ENCODE measurements around the gene TPO.

TPO gene

DNA sequence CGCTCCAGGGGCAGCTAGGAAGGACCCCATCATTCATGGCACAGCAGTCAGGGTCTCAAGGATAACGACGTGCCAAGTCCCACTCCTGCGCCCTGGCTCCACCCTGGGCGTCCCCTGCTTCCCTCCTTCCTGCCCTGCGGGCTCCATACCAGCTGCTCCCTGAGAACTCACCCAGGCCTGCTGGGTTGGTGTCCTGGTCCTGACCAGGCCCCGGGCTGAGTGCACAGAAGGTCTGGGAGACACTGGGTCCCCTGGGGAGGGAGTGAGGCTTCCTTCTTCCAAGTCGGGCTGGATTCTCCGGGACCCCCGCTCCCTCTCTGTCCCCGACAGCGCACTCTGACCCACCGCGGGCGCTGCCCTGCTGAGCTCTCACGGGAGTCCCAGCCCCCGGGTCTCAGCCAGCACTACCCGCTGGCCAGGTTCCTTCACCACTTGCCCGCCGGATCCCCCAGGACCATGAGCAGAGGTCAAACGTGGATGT lies 170.8 kb downstream of the TPO start:
- TF ChIP-seq, protein P1, sequence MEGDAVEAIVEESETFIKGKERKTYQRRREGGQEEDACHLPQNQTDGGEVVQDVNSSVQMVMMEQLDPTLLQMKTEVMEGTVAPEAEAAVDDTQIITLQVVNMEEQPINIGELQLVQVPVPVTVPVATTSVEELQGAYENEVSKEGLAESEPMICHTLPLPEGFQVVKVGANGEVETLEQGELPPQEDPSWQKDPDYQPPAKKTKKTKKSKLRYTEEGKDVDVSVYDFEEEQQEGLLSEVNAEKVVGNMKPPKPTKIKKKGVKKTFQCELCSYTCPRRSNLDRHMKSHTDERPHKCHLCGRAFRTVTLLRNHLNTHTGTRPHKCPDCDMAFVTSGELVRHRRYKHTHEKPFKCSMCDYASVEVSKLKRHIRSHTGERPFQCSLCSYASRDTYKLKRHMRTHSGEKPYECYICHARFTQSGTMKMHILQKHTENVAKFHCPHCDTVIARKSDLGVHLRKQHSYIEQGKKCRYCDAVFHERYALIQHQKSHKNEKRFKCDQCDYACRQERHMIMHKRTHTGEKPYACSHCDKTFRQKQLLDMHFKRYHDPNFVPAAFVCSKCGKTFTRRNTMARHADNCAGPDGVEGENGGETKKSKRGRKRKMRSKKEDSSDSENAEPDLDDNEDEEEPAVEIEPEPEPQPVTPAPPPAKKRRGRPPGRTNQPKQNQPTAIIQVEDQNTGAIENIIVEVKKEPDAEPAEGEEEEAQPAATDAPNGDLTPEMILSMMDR (IDR thresholded peaks at IDR 0.05; ENCODE audit: extremely low read depth, missing control alignments): no peak
- no peak for DNase-seq (ENCODE audit: low spot score)

DNA sequence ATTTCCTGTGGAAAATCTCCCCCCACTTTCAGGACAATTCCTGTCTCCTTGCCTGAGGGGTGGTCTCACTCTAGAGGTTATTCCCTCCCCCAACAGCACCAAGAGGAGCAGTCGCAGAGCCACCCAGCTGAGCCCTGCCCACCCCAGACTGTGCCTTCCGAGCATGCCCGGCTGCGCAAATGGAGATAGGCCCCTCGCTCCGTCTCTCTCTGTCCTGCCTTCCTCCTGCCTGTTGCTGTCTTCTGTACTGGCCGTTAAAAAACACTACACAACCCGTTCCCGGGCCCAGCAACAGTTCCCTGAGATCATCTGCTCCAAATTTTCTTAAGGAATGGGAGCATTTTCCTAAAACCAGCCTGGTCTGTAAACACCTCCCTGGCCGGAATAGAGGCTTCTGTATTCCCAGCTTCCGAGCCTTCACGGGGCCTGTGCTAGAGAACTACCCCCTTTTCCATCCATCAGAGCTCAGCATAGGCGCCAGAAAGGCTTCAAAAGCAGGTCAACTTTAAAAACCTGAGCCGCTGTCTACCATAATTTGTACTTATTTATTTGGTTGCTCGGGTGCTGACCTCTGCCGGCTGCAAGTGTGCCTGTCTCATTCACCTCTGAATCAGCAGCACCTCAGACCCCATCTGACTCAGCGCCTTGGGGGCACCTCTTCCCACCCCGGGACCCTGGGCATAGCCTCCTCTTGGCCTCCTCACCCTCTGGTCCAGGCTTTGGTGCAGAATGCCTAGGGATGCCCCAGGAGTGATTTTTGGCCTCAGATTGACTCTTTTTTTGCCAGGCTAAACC lies 171.6 kb downstream of the TPO start:
- TF ChIP-seq, protein P1 (IDR thresholded peaks at IDR 0.05; ENCODE audit: extremely low read depth, missing control alignments): no peak
- no peak for DNase-seq (ENCODE audit: low spot score)

DNA sequence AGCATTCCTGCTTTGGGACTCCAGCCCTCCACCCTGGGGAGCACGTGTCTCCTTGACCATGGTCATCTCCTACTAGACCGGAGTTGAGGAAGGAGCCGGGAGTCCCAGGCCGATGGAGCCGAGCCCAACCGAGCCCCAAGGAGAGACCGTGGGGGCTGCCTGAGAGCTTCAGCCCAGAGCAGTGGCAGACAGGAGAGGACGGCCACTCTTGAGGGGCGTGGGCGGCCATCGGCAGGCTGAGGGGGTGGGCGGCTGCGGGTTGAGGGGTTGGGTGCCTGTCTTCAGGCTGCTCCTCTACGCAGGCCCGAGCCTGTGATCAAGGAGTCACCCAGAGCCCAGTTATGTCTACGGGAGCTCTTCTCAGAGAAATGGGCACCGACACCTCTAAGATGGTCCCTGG lies 172.4 kb downstream of the TPO start:
- DNase-seq (ENCODE audit: low spot score): no peak
- TF ChIP-seq, protein P1 (IDR thresholded peaks at IDR 0.05; ENCODE audit: extremely low read depth, missing control alignments): no peak

DNA sequence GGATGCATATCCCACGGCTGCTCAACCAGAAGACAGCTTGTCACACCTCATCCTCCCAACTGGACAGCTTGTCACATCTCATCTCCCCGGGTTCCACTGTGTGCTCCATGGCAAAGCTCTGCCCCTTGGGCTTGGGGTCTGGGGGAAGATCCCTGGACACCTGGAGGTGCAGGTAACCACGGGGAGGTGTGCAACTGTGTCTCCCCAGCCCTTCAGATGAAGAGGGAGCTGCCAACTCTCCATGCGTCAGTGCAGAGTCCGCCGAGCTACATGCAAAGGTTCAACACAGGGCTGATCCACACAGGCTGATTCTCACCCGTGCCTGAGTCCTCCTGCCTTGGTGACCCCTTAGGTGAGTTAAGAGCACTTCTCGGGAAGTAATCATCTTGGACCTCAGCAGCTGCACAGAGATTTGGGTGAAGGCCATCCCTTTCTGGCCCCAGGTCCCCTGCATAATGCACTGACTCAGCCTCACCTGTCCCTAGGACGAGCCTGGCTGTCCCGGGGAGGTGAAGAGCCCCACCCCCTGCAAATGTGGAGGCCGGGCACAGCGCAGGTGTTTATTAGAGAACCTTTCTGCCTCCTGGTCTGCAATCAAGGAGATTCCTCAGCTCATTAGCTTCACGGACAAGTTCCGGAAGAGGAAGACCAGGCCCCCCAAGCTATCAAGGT lies 173.1 kb downstream of the TPO start:
- no peak for DNase-seq (ENCODE audit: low spot score)
- TF ChIP-seq, protein P1 (IDR thresholded peaks at IDR 0.05; ENCODE audit: extremely low read depth, missing control alignments): no peak

DNA sequence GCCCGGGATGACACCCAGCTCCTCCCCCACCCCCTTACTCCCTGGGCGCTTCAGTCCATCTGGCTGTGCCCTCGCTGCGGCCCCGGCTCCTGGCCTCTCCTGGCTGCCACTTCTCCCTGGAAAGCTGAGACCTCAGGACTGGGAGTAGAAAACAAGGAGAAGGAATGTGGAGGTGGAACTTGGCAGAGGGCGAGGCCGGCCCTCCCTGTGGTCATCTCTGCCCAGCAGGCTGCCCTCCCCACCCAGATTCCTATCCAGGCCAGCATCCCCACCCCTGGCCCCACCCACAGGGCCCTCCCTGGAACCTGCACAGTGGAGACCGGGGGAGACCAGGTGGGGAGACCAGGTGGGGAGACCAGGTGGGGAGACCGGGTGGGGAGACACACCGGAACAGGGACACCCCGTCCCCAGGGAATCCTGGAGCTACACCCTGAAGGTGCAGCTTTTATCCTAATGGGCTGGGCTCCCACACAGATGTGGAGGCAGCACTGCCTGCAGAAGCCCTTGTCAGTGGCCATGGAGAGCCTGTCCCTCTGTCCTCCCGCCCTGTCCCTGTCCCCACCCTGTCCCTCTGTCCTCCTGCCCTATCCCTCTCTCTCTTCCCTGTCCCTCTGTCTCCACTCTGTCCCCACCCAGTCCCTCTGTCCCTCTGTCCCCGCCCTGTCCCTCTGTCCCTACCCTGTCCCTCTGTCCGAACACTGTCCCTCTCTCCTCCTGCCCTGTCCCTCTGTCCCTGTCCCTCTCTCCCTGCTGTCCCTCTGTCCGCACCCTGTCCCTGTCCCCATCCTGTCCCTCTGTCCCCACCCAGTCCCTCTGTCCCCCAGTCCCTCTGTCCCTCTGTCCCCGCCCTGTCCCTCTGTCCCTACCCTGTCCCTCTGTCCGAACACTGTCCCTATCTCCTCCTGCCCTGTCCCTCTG lies 173.9 kb downstream of the TPO start:
- DNase-seq (ENCODE audit: low spot score): no peak
- TF ChIP-seq, protein P1 (IDR thresholded peaks at IDR 0.05; ENCODE audit: extremely low read depth, missing control alignments): no peak

DNA sequence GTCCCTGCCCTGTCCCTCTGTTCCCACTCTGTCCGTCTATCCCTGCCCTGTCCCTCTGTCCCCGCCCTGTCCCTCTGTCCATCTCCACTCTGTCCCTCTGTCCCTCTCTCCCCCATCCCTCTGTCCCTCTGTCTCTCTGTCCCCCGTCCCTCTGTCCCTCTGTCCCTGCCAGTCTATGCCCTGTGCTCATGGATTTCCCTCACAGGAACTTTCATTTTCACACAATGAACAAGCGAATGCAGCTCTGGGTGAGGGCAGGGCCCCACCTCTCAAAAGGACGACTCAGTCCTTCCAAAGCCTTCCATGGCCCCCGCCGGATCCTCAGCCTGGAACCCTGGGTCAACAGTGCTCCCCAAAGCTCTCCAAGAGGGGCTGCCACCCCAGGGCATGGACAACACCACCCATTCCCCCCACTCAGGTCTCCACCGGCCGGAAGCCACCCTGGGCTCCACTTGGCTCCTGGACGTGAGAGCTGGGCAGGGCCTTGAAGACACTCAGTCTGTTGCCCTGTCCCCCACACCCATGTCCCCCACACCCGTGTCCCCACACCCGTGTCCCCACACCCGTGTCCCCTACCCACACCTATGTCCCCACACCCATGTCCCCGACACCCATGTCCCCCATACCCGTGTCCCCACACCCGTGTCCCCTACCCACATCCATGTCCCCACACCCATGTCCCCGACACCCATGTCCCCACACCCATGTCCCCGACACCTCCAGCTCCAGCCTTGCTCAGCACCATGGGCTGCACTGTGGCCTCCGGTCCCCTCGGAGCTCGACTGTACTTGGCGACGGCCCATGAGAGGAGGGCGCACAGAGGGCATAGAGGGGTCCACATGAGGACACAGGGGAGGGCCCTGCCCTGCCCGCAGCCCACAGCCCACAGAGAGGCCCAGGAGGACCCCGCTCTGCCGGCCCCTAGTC lies 175.1 kb downstream of the TPO start:
- no peak for DNase-seq (ENCODE audit: low spot score)
- TF ChIP-seq, protein P1 (IDR thresholded peaks at IDR 0.05; ENCODE audit: extremely low read depth, missing control alignments): no peak

Measured in GM20000 (cell line).